Muscle of leg (tissue), 9 donors: ENCODE measurements around the gene NAA40. TPM values are rescaled to one million over a fixed set of nuclear protein-coding genes. Genes with fewer than 3 reads are reported as not detected.

Experiments
- polyA plus RNA-seq, 8 donors: library from polyadenylated mRNA; unstranded; fragments of 120-200 nt; gene quantifications; one replicate each; pipeline versions ENCODE4 v1.2.1 to v1.2.3, GENCODE V29; 2013; ENCODE audit warnings: inconsistent platforms in 1 of 8, low replicate concordance in 1 of 8; ENCODE audit not compliant: insufficient read length in 8 of 8, insufficient read depth in 1 of 8
- total RNA-seq: library from RNA; stranded (reverse); fragments of 120-200 nt; gene quantifications from one replicate; pipeline ENCODE4 v1.2.4, GENCODE V29; 2013

Gene NAA40
- total and polyA plus RNA-seq, 9 donors = 8.9 to 18.4 (median 16.1) TPM

Other genes starting within 250 kb of the NAA40 start
- 23.3 TPM for gene ZFTA, start 170.2 kb upstream of the NAA40 start, total RNA-seq
- gene ZFTA, start 170.2 kb upstream of the NAA40 start, polyA plus RNA-seq = 10 to 100 TPM; 24.9 to 33.0 (median 28.0) TPM
- gene SPINDOC, start 125.5 kb upstream of the NAA40 start, total RNA-seq = 12.1 TPM
- gene SPINDOC, start 125.5 kb upstream of the NAA40 start, polyA plus RNA-seq = 10 to 100 TPM; 21.6 to 32.9 (median 24.5) TPM
- gene MARK2, start 99.9 kb upstream of the NAA40 start, total RNA-seq = 7.4 TPM
- gene MARK2, start 99.9 kb upstream of the NAA40 start, polyA plus RNA-seq = 10 to 100 TPM; 13.1 to 22.7 (median 18.3) TPM
- gene RCOR2, start 21.8 kb upstream of the NAA40 start, total RNA-seq = 11.0 TPM
- gene RCOR2, start 21.8 kb upstream of the NAA40 start, polyA plus RNA-seq = 10 to 100 TPM; 11.2 to 16.8 (median 14.6) TPM
- 408 TPM for gene COX8A, start 35.6 kb downstream of the NAA40 start, total RNA-seq
- 100 to 1,000 TPM; 229 to 300 (median 276) TPM for gene COX8A, start 35.6 kb downstream of the NAA40 start, polyA plus RNA-seq
- 19.9 TPM for gene OTUB1, start 47.4 kb downstream of the NAA40 start, total RNA-seq
- 10 to 100 TPM; 50.4 to 61.9 (median 54.9) TPM for gene OTUB1, start 47.4 kb downstream of the NAA40 start, polyA plus RNA-seq
- 1.2 TPM for gene FLRT1, start 96.9 kb downstream of the NAA40 start, total RNA-seq
- 1 to 10 TPM; 2.1 to 6.2 (median 3.0) TPM for gene FLRT1, start 96.9 kb downstream of the NAA40 start, polyA plus RNA-seq
- 107 TPM for gene MACROD1, start 227.1 kb downstream of the NAA40 start, total RNA-seq
- gene MACROD1, start 227.1 kb downstream of the NAA40 start, polyA plus RNA-seq = 10 to 100 TPM; 46.1 to 82.9 (median 63.1) TPM
- 90.7 TPM for gene STIP1, start 247.2 kb downstream of the NAA40 start, total RNA-seq
- gene STIP1, start 247.2 kb downstream of the NAA40 start, polyA plus RNA-seq = 100 to 1,000 TPM; 120 to 141 (median 128) TPM